Loucy (cell line): ENCODE results near the gene ANKZF1.

Source experiments
- EZH2phosphoT487 ChIP-seq: fragments of 200-600 bp; IDR thresholded peaks from 2 replicates; pipeline ENCODE4 v1.6.1; 2018; ENCODE audit warnings: antibody characterized with exemption, mild to moderate bottlenecking, moderate library complexity, borderline replicate concordance
- TF ChIP-seq, protein P1 (sequence below): fragments of 200-600 bp; sonication (generic); conservative IDR thresholded peaks from 2 replicates; pipeline ENCODE4 v1.5.1; 2014; ENCODE audit warnings: mild to moderate bottlenecking, antibody characterized with exemption, low read length

DNA sequence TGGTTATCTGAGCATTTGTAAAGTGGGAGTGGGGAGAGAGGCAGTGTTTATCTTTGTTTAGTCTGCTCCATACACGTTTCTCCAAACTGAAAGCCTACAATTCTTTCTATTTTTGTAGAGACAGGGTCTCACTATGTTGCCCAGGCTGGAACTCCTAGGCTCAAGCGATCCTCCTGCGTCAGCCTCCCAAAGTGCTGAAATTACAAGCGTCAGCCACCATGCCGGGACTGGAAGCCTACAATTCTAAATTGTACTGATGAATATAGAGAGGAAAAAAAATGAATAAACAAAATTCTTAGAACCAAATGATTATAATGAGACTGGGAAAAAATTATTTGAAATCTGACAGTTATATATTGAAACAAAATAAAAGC lies 24.5 kb upstream of the ANKZF1 start:
- TF ChIP-seq, protein P1, sequence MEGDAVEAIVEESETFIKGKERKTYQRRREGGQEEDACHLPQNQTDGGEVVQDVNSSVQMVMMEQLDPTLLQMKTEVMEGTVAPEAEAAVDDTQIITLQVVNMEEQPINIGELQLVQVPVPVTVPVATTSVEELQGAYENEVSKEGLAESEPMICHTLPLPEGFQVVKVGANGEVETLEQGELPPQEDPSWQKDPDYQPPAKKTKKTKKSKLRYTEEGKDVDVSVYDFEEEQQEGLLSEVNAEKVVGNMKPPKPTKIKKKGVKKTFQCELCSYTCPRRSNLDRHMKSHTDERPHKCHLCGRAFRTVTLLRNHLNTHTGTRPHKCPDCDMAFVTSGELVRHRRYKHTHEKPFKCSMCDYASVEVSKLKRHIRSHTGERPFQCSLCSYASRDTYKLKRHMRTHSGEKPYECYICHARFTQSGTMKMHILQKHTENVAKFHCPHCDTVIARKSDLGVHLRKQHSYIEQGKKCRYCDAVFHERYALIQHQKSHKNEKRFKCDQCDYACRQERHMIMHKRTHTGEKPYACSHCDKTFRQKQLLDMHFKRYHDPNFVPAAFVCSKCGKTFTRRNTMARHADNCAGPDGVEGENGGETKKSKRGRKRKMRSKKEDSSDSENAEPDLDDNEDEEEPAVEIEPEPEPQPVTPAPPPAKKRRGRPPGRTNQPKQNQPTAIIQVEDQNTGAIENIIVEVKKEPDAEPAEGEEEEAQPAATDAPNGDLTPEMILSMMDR: no peak
- TF ChIP-seq EZH2phosphoT487: no peak
